ENCODE results near the gene FBXO21. TPM values are rescaled to one million over a fixed set of nuclear protein-coding genes. Genes with fewer than 3 reads are reported as not detected.
A peak's percentile ranks its signal among the peaks of the same experiment; 100 is the strongest.

FBXO21 gene
- total RNA-seq, 1 donor from 2014 or later = 25.2 TPM

DNA sequence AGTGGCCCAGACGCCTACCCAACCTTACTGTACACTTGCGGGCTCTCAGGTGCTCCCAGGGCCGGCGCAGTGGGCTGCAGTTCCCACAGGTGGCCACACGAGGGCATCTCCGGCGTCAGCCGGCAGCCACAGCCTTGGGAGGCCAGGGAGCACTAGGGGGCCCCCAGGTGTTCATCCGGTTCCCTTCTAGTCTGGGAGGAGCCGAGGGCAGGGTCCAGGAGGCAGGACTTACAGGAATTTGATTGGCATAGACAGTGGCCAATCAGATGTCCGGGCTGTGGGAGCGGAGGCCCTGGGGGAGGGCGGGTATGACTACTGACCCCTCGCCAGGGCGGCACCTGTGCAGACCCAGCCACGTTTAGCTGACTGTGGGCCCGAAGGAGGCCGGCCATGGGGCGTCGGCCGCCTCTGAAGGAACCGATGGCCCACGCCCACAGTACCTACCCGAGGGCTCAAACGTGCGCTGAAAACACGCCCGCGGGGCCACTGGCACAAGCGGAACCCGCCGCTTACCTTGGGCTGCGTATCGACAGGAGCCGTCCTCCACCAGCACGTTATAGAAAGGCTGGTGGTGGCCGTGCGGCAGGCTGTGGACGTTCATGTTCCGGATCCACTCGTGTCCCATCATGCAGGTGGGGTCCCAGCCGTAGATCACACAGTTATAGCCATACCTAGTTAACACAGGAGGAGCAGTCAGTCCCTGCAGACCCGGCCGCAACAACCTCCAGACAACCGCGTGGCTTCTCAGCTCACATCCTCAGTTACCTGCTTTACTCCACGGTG lies 34.8 kb downstream of the FBXO21 start:
- Mint-ChIP-seq H3K27ac (no peak overlapping the region), H3K9me3 (no peaks in the 10 kb centered on the region), H3K4me3 (no peak overlapping the region), H3K36me3 (ENCODE audit: low read depth) (peaks cover 56% of the 10 kb centered on the region), H3K4me1 (ENCODE audit: low read depth) (peaks cover 29% of the 10 kb centered on the region), H3K27me3 (ENCODE audit: insufficient read depth) (no peaks in the 10 kb centered on the region)
- intact Hi-C loops (cut with micrococcal nuclease) = loop anchor here (1.0 kb wide), 1 partner anchor 21 kb away; no protein-coding TSS in a partner anchor
- DNase-seq (ENCODE audit: low spot score) = peak; percentile 62

GRCh38 chr12:117152793-117153775 lies 37.2 kb downstream of the FBXO21 start:
- no peak overlapping the region for H3K4me3 Mint-ChIP-seq
- DNase-seq (ENCODE audit: low spot score) = no peak
- no peak overlapping the region for H3K27ac Mint-ChIP-seq
- H3K9me3 Mint-ChIP-seq = no peaks in the 10 kb centered on the region
- no peaks in the 10 kb centered on the region for H3K27me3 Mint-ChIP-seq (ENCODE audit: insufficient read depth)
- H3K36me3 Mint-ChIP-seq (ENCODE audit: low read depth) = peaks cover 54% of the 10 kb centered on the region
- intact Hi-C loops (cut with micrococcal nuclease) = loop anchor here (1.0 to 5.0 kb wide), 2 partner anchors 54 to 191 kb away; partner anchors contain the start of gene TESC
- peaks cover 53% of the 10 kb centered on the region for H3K4me1 Mint-ChIP-seq (ENCODE audit: low read depth)

DNA sequence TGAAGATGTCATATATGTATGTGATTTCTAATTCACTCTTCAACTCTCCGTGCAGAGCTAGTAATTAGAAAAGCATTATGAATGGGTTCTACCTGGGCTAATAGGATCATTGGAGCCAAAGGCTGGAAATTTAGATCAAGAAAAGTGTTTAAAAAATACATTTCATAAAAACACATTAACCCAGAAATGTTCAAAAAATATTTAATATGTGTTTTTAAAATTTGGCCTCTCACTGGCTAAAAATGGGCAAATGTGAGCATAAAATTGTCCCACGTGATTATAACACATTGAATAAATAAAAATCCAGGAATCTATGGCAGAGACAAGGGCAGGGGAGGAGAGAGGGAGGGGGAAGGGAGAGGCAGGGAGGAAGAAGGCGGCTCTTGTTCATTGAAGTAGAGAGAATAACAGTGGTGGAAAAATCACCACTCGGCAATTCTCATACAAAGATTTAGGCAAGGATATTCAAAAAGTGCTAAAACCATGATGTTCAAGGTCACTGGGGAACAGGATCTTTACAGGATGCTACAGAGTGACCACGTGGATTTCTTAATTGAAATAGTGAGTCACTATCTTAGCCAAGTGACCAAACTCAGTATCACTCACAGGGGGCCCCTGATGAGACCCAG lies 38.8 kb downstream of the FBXO21 start:
- intact Hi-C loops (cut with micrococcal nuclease) = loop anchor here (1.0 to 5.0 kb wide), 3 partner anchors 52 to 229 kb away; partner anchors contain the start of gene TESC
- H3K27me3 Mint-ChIP-seq (ENCODE audit: insufficient read depth) = no peaks in the 10 kb centered on the region
- H3K27ac Mint-ChIP-seq = peak overlapping the region; percentile 48
- peaks cover 49% of the 10 kb centered on the region for H3K36me3 Mint-ChIP-seq (ENCODE audit: low read depth)
- H3K4me3 Mint-ChIP-seq = no peak overlapping the region
- DNase-seq (ENCODE audit: low spot score) = no peak
- no peaks in the 10 kb centered on the region for H3K9me3 Mint-ChIP-seq
- peaks cover 57% of the 10 kb centered on the region for H3K4me1 Mint-ChIP-seq (ENCODE audit: low read depth)

GRCh38 chr12:117149431-117149830 lies 40.8 kb downstream of the FBXO21 start:
- no peaks in the 10 kb centered on the region for H3K27me3 Mint-ChIP-seq (ENCODE audit: insufficient read depth)
- no peak overlapping the region for H3K4me3 Mint-ChIP-seq
- H3K9me3 Mint-ChIP-seq = no peaks in the 10 kb centered on the region
- intact Hi-C loops (cut with micrococcal nuclease) = loop anchor here (2.0 kb wide), 1 partner anchor 41 kb away; the partner anchor contains the start of gene FBXO21
- no peak for DNase-seq (ENCODE audit: low spot score)
- H3K4me1 Mint-ChIP-seq (ENCODE audit: low read depth) = peaks cover 55% of the 10 kb centered on the region
- no peak overlapping the region for H3K27ac Mint-ChIP-seq
- H3K36me3 Mint-ChIP-seq (ENCODE audit: low read depth) = peaks cover 48% of the 10 kb centered on the region

DNA sequence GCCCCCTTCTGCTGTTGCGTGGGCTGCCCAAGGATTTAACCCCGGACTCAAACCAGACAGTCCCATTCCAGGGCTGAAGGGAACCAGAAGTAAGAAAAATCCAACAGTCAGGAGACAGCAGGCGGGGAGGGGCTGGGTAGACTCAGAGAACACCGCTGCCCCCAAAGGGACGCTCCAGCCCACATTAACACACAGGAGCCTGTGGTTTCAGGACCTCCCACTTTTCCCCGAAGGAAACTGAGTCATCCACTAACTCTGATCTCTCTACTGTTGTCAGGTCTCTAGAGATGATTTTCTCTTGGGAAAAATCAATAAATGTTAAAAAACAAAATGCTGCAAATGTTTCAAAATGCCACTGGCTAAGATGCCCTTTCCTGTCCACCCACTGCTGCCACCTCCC lies 41.6 kb downstream of the FBXO21 start:
- peaks cover 46% of the 10 kb centered on the region for H3K36me3 Mint-ChIP-seq (ENCODE audit: low read depth)
- no peak for DNase-seq (ENCODE audit: low spot score)
- H3K9me3 Mint-ChIP-seq = no peaks in the 10 kb centered on the region
- intact Hi-C loops (cut with micrococcal nuclease) = loop anchor here (2.0 kb wide), 1 partner anchor 42 kb away; the partner anchor contains the start of gene FBXO21
- no peak overlapping the region for H3K4me3 Mint-ChIP-seq
- H3K4me1 Mint-ChIP-seq (ENCODE audit: low read depth) = peaks cover 55% of the 10 kb centered on the region
- H3K27me3 Mint-ChIP-seq (ENCODE audit: insufficient read depth) = no peaks in the 10 kb centered on the region
- H3K27ac Mint-ChIP-seq = peak overlapping the region; percentile 79

GRCh38 chr12:117147639-117148038 lies 42.6 kb downstream of the FBXO21 start:
- Mint-ChIP-seq H3K4me3 (no peak overlapping the region), H3K27ac (peak overlapping the region; percentile 15), H3K4me1 (ENCODE audit: low read depth) (peaks cover 49% of the 10 kb centered on the region), H3K36me3 (ENCODE audit: low read depth) (peaks cover 43% of the 10 kb centered on the region), H3K27me3 (ENCODE audit: insufficient read depth) (no peaks in the 10 kb centered on the region), H3K9me3 (no peaks in the 10 kb centered on the region)
- DNase-seq (ENCODE audit: low spot score) = no peak
- intact Hi-C loops (cut with micrococcal nuclease) = loop anchor here (2.0 kb wide), 1 partner anchor 43 kb away; the partner anchor contains the start of gene FBXO21

DNA sequence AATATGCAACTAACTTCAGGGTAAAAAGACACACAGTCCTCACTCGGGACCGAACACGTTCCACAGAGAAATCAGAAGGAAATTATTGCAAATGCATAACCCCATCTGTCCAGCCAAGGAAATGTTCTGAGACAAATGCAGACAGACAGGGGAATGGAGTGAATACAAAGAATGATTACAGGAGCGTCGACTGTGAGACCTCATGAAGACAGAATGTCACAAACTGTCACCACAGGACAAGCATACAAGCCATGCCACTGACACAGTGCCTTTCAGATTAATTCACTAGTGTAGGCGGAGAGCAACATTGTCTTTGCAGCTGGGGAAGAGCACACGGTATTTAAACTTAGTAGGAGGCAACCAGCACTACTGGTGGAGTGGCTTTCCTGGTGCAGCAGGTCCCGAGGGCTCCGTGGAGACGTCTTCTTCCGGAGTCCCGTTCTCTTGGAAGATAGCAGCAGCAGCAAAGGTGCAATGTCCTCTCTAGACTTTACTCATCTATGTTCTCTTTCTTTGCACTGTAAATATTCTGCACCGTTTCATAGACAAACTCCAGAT lies 44.6 kb downstream of the FBXO21 start:
- Mint-ChIP-seq H3K9me3 (no peaks in the 10 kb centered on the region), H3K4me3 (no peak overlapping the region), H3K27ac (no peak overlapping the region), H3K36me3 (ENCODE audit: low read depth) (peaks cover 33% of the 10 kb centered on the region), H3K4me1 (ENCODE audit: low read depth) (peaks cover 35% of the 10 kb centered on the region), H3K27me3 (ENCODE audit: insufficient read depth) (no peaks in the 10 kb centered on the region)
- no peak for DNase-seq (ENCODE audit: low spot score)
- intact Hi-C loops (cut with micrococcal nuclease) = no loop called here

DNA sequence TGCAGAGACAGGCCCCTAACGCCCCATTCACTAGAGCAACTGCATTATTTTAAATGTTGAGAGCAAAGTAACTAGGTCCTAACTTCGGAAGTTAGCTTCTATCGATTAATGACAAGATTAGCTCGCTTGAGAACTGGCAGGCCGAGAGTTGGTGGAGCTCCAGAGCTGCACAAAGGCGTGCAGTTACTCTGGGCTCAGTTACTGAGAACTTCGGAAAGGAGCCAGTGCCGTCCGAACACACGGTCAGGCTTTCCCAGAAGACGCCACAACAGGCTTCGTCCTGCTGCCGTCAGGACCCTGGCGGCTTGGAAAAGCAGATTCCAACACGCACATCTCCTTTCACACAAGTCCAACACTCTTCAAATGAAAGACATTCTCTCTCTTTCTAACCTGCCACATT lies 45.7 kb downstream of the FBXO21 start:
- H3K9me3 Mint-ChIP-seq = no peaks in the 10 kb centered on the region
- H3K27me3 Mint-ChIP-seq (ENCODE audit: insufficient read depth) = no peaks in the 10 kb centered on the region
- no peak for DNase-seq (ENCODE audit: low spot score)
- H3K4me3 Mint-ChIP-seq = no peak overlapping the region
- intact Hi-C loops (cut with micrococcal nuclease) = no loop called here
- no peak overlapping the region for H3K27ac Mint-ChIP-seq
- peaks cover 24% of the 10 kb centered on the region for H3K4me1 Mint-ChIP-seq (ENCODE audit: low read depth)
- H3K36me3 Mint-ChIP-seq (ENCODE audit: low read depth) = peaks cover 28% of the 10 kb centered on the region

GRCh38 chr12:117143008-117143532 lies 47.2 kb downstream of the FBXO21 start:
- H3K9me3 Mint-ChIP-seq = no peaks in the 10 kb centered on the region
- no peak overlapping the region for H3K4me3 Mint-ChIP-seq
- DNase-seq (ENCODE audit: low spot score) = no peak
- H3K27me3 Mint-ChIP-seq (ENCODE audit: insufficient read depth) = no peaks in the 10 kb centered on the region
- intact Hi-C loops (cut with micrococcal nuclease) = no loop called here
- H3K27ac Mint-ChIP-seq = no peak overlapping the region
- peaks cover 25% of the 10 kb centered on the region for H3K36me3 Mint-ChIP-seq (ENCODE audit: low read depth)
- H3K4me1 Mint-ChIP-seq (ENCODE audit: low read depth) = peaks cover 9% of the 10 kb centered on the region

DNA sequence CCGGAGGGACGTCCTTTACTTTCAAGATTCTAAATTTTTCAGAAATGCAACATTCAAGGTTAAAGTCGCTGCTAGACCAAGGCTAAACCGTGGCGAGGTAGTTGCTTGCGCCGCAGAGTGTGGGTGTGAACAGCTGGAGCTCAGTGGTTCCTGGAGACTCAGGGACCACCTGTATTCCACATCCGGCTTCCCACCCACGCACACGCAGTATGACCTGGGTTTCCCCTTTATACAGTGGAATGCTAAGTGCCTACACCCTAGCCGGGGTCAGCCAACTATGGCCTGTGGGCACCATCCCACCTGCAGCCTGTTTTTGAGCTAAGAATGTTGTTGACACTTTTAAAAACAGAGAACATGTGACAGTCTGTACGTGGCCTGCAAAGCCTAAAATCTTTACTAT lies 48.2 kb downstream of the FBXO21 start:
- DNase-seq (ENCODE audit: low spot score) = no peak
- Mint-ChIP-seq H3K27me3 (ENCODE audit: insufficient read depth) (no peaks in the 10 kb centered on the region), H3K4me1 (ENCODE audit: low read depth) (peaks cover 5% of the 10 kb centered on the region), H3K9me3 (no peaks in the 10 kb centered on the region), H3K36me3 (ENCODE audit: low read depth) (peaks cover 20% of the 10 kb centered on the region), H3K27ac (no peak overlapping the region), H3K4me3 (no peak overlapping the region)
- intact Hi-C loops (cut with micrococcal nuclease) = no loop called here

GRCh38 chr12:117141097-117141898 lies 49.0 kb downstream of the FBXO21 start:
- H3K36me3 Mint-ChIP-seq (ENCODE audit: low read depth) = peaks cover 16% of the 10 kb centered on the region
- no peak overlapping the region for H3K4me3 Mint-ChIP-seq
- DNase-seq (ENCODE audit: low spot score) = no peak
- H3K27me3 Mint-ChIP-seq (ENCODE audit: insufficient read depth) = no peaks in the 10 kb centered on the region
- intact Hi-C loops (cut with micrococcal nuclease) = no loop called here
- H3K4me1 Mint-ChIP-seq (ENCODE audit: low read depth) = peaks cover 5% of the 10 kb centered on the region
- no peak overlapping the region for H3K27ac Mint-ChIP-seq
- H3K9me3 Mint-ChIP-seq = no peaks in the 10 kb centered on the region
